GM12865 (cell line): ENCODE results near the gene HOXA1.

ENCODE experiments used
- DNase-seq: peaks from one replicate; pipeline ENCODE4 v3.0.0; 2010; ENCODE audit warnings: low read depth
- H3K4me3 ChIP-seq: 2 replicates; pipeline ENCODE4 v1.5.1; 2011; ENCODE audit warnings: mild to moderate bottlenecking, low read depth, low read length, control low read depth
- TF ChIP-seq, protein P1 (sequence below): IDR thresholded peaks from 2 replicates; pipeline ENCODE4 v1.5.1; 2011; ENCODE audit warnings: low read length, control low read depth, low read depth, inconsistent platforms; ENCODE audit not compliant: insufficient read depth; ENCODE audit errors: missing control alignments

The HOXA1 gene

DNA sequence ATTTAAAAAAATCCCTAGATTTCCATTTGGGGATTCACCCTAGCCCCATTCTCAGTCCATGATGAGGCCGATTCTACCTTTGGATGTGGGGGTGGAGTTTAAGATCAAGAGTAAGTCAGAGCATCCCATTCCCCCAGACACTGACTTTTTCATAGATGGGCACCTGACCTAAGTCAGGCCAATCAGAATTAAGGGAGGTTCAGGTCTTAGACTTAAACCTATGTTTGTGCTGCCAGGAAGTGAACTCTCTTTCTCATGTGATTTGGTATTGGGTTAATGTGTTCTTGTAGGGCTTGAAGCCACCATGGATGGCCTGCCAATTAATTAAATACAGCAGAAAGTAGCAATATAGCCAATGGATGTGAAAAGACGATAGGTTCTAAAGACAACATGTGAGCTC lies 30.1 kb downstream of the HOXA1 start:
- no peak overlapping the region for H3K4me3 ChIP-seq
- TF ChIP-seq, protein P1, sequence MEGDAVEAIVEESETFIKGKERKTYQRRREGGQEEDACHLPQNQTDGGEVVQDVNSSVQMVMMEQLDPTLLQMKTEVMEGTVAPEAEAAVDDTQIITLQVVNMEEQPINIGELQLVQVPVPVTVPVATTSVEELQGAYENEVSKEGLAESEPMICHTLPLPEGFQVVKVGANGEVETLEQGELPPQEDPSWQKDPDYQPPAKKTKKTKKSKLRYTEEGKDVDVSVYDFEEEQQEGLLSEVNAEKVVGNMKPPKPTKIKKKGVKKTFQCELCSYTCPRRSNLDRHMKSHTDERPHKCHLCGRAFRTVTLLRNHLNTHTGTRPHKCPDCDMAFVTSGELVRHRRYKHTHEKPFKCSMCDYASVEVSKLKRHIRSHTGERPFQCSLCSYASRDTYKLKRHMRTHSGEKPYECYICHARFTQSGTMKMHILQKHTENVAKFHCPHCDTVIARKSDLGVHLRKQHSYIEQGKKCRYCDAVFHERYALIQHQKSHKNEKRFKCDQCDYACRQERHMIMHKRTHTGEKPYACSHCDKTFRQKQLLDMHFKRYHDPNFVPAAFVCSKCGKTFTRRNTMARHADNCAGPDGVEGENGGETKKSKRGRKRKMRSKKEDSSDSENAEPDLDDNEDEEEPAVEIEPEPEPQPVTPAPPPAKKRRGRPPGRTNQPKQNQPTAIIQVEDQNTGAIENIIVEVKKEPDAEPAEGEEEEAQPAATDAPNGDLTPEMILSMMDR: no peak
- DNase-seq: no peak

DNA sequence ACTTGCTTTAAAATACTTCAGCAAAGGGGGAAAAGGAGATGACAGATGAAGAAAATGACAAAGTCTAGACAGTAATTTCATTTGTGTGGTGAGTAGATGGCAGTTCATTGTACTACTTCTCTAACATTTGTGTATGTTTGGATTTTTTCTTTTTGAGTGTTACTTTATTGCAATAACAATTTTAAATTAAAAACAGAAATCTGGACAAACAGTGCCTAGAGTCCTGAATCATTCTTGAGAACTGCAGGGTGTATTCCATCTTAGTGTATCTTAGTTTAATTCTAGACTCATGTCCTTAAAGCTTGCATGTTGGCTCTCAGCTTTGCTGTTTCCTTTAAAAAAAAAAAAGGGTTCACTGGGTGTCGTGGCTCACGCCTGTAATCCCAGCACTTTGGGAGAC lies 31.1 kb downstream of the HOXA1 start:
- DNase-seq: no peak

DNA sequence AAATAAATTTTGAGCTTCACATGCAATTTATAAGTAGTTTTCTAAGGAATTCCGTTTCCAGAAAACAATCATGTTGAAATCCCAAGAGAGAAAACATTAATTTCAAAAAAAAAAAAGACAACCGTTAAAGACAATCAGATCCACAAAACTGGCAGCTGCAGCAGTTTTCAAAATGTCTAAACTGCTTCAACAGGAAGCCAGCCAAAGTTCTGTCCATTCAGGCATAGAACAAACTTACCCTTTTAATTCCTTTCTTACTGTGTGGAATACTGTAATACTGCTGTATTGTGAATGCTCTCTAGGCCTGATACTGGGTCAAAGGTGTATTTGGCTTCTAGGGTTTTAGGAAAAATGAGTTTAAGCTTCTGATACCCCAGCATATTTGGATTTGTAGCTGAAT lies 31.6 kb downstream of the HOXA1 start:
- no peak overlapping the region for H3K4me3 ChIP-seq
- no peak for DNase-seq
- TF ChIP-seq, protein P1: no peak

More for the DNA sequence above, 31.1 kb downstream of the HOXA1 start:
- TF ChIP-seq, protein P1: no peak
- no peak overlapping the region for H3K4me3 ChIP-seq

DNA sequence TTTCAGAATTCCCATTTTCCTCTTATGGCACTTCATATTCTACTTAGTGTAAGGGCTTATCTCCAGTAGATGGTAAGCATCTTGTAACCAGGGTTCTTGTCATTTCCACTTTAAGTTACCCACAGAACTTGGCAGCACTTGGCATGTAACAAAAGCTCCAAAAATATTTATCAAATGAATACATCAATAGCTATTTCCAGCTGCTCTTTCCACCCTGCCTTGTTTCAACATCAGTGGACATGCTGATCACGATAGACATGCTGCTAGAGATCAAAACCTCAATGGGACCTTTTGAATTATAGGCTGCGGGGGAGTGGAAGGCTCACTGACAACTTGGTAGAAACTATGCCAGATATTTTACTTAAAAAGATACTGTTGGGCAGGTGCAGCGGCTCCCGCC lies 32.9 kb downstream of the HOXA1 start:
- no peak for DNase-seq
- H3K4me3 ChIP-seq: no peak overlapping the region
- TF ChIP-seq, protein P1: no peak

DNA sequence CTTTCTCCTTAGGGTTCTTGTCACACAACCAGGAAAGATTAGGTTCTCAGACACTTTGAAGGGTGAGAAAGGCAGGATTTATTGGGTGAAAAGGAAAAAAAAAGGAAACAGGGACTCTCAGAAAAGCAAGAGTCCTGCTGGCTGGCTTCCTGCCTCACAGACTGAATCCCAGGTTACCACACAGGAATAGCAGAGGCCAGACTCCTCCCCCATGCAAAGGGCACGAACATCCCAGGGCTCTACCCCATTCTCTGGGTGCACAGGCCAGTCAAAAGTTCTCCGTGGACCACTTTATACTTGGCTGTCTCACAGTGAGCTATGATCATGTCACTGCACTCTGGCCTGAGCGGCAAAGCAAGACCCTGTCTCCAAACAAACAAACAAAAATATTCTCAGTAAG lies 42.6 kb downstream of the HOXA1 start:
- no peak overlapping the region for H3K4me3 ChIP-seq
- TF ChIP-seq, protein P1: no peak
- no peak for DNase-seq

DNA sequence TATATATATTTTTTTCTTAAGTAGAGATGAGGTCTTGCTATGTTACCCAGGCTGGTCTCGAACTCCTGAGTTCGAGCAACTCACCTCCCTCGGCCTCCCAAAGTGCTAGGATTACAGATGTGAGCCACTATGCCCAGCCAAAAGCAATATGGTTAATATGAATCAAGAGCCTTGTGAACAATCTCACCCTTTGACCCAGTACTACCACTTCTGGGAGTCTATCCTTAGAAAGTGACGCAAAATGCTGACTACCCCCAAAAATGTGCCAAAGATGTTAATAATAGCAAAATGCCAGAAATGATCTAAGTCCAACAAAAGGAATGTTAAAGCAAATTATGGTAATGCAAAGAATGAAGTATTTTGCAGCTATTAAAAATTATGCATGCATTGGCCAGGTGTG lies 44.3 kb downstream of the HOXA1 start:
- DNase-seq: no peak
- TF ChIP-seq, protein P1: no peak
- H3K4me3 ChIP-seq: no peak overlapping the region

DNA sequence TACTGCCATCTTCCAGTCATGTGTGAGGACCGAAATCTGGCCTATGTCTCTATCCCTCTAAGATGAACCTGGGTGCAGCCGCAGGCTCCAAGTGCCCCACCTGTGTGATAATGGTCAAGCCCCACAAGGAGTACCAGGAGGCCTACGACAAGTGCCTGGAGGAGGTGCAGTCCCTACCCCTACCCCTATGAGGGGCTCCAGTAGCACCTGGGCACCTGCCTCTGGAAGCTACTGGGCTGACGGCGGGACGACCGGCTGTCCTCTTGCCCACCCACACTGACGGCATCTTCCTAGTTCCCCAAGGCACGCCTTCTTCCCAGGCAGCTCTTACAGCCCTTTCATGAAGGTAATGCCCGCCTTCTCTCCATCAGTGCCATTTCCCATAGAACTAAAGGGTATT lies 47.4 kb downstream of the HOXA1 start:
- no peak overlapping the region for H3K4me3 ChIP-seq
- DNase-seq: no peak
- TF ChIP-seq, protein P1: no peak
